Activated T-cell treated with anti-CD3 and anti-CD28 coated beads, Interleukin-2, amount 50 U/mL, for 4 hours (primary cell): Measurements from ENCODE around the gene MPP3. TPM values are rescaled to one million over a fixed set of nuclear protein-coding genes. Genes with fewer than 3 reads are reported as not detected.

ENCODE experiments used
- ATAC-seq, 2 donors: fragments of 200-7000 bp; cut with Tn5 transposase; one replicate each; pipeline ENCODE4 v1.10.0; 2021
- DNase-seq: peaks from one replicate; pipeline ENCODE4 v3.0.0-alpha.2; 2020
- H3K27me3 Mint-ChIP-seq: one replicate; pipeline ENCODE4 v1.8.0; 2021; ENCODE audit warnings: low read depth, mixed read lengths
- H3K36me3 Mint-ChIP-seq: one replicate; pipeline ENCODE4 v1.8.0; 2022; ENCODE audit warnings: mixed read lengths; ENCODE audit not compliant: insufficient read depth
- H3K4me1 Mint-ChIP-seq: one replicate; pipeline ENCODE4 v1.8.0; 2021; ENCODE audit warnings: low read depth, mixed read lengths
- H3K4me3 Mint-ChIP-seq: one replicate; pipeline ENCODE4 v1.8.0; 2021; ENCODE audit warnings: mild to moderate bottlenecking, moderate library complexity, mixed read lengths
- H3K9me3 Mint-ChIP-seq: one replicate; pipeline ENCODE4 v1.8.0; 2021; ENCODE audit warnings: mixed read lengths
- total RNA-seq, 3 donors: library from RNA; stranded (reverse); gene quantifications; one replicate each; pipeline ENCODE4 v1.2.1, GENCODE V29; 2021

MPP3 gene
- total RNA-seq, 3 donors from 2014 or later, result 0.24 to 0.94 (median 0.87) TPM

- Mint-ChIP-seq H3K4me3 (peak overlapping the region; percentile 24), H3K27me3 (peaks cover 40% of the 10 kb centered on the region), H3K4me1 (peaks cover 10% of the 10 kb centered on the region), H3K36me3 (no peaks in the 10 kb centered on the region), H3K9me3 (no peaks in the 10 kb centered on the region)
- ATAC-seq (no peak), DNase-seq (no peak)
Observed at GRCh38 chr17:43831633-43832032, 1.3 kb downstream of the MPP3 start.

GRCh38 chr17:43830510-43831140 is 2.3 kb downstream of the MPP3 start:
- H3K4me3 Mint-ChIP-seq, result no peak overlapping the region
- peaks cover 32% of the 10 kb centered on the region for H3K27me3 Mint-ChIP-seq
- H3K4me1 Mint-ChIP-seq, result peaks cover 10% of the 10 kb centered on the region
- no peaks in the 10 kb centered on the region for H3K9me3 Mint-ChIP-seq
- DNase-seq, result no peak
- peak; percentile 10 to 41 for ATAC-seq
- no peaks in the 10 kb centered on the region for H3K36me3 Mint-ChIP-seq

GRCh38 chr17:43829738-43830137 is 3.2 kb downstream of the MPP3 start:
- DNase-seq (no peak), ATAC-seq (no peak)
- no peak overlapping the region for H3K4me3 Mint-ChIP-seq
- peaks cover 28% of the 10 kb centered on the region for H3K27me3 Mint-ChIP-seq
- H3K4me1 Mint-ChIP-seq, result peaks cover 10% of the 10 kb centered on the region
- H3K9me3 Mint-ChIP-seq, result no peaks in the 10 kb centered on the region
- H3K36me3 Mint-ChIP-seq, result no peaks in the 10 kb centered on the region

- no peak for ATAC-seq
- Mint-ChIP-seq H3K9me3 (no peaks in the 10 kb centered on the region), H3K36me3 (no peaks in the 10 kb centered on the region), H3K4me1 (peaks cover 3% of the 10 kb centered on the region), H3K27me3 (peaks cover 13% of the 10 kb centered on the region), H3K4me3 (no peak overlapping the region)
- no peak for DNase-seq
Observed at GRCh38 chr17:43827596-43827995, 5.3 kb downstream of the MPP3 start.

GRCh38 chr17:43826206-43826605 is 6.7 kb downstream of the MPP3 start:
- H3K27me3 Mint-ChIP-seq, result peaks cover 3% of the 10 kb centered on the region
- no peak for DNase-seq
- no peaks in the 10 kb centered on the region for H3K9me3 Mint-ChIP-seq
- ATAC-seq, result no peak
- H3K36me3 Mint-ChIP-seq, result no peaks in the 10 kb centered on the region
- H3K4me3 Mint-ChIP-seq, result no peak overlapping the region
- H3K4me1 Mint-ChIP-seq, result peaks cover 3% of the 10 kb centered on the region

GRCh38 chr17:43825567-43825966 is 7.4 kb downstream of the MPP3 start:
- Mint-ChIP-seq H3K4me3 (no peak overlapping the region), H3K4me1 (no peaks in the 10 kb centered on the region), H3K9me3 (no peaks in the 10 kb centered on the region), H3K36me3 (no peaks in the 10 kb centered on the region), H3K27me3 (no peaks in the 10 kb centered on the region)
- ATAC-seq (no peak), DNase-seq (no peak)

- Mint-ChIP-seq H3K4me3 (no peak overlapping the region), H3K27me3 (no peaks in the 10 kb centered on the region), H3K36me3 (no peaks in the 10 kb centered on the region), H3K9me3 (no peaks in the 10 kb centered on the region), H3K4me1 (no peaks in the 10 kb centered on the region)
- no peak for DNase-seq
- no peak for ATAC-seq
Observed at GRCh38 chr17:43823350-43824084, 9.4 kb downstream of the MPP3 start.

- H3K4me3 Mint-ChIP-seq, result no peak overlapping the region
- no peak for DNase-seq
- no peak for ATAC-seq
- H3K9me3 Mint-ChIP-seq, result no peaks in the 10 kb centered on the region
- H3K4me1 Mint-ChIP-seq, result no peaks in the 10 kb centered on the region
- H3K36me3 Mint-ChIP-seq, result no peaks in the 10 kb centered on the region
- no peaks in the 10 kb centered on the region for H3K27me3 Mint-ChIP-seq
Observed at GRCh38 chr17:43822570-43823190, 10.3 kb downstream of the MPP3 start.

GRCh38 chr17:43820759-43821158 is 12.2 kb downstream of the MPP3 start:
- Mint-ChIP-seq H3K36me3 (no peaks in the 10 kb centered on the region), H3K4me3 (no peak overlapping the region), H3K4me1 (no peaks in the 10 kb centered on the region), H3K27me3 (no peaks in the 10 kb centered on the region), H3K9me3 (no peaks in the 10 kb centered on the region)
- no peak for ATAC-seq
- DNase-seq, result no peak

- Mint-ChIP-seq H3K36me3 (no peaks in the 10 kb centered on the region), H3K27me3 (no peaks in the 10 kb centered on the region)
Observed at GRCh38 chr17:43818966-43819365, 14.0 kb downstream of the MPP3 start.

GRCh38 chr17:43817826-43818225 is 15.1 kb downstream of the MPP3 start:
- no peak for DNase-seq
- no peak for ATAC-seq
- H3K4me3 Mint-ChIP-seq, result no peak overlapping the region
- peaks cover 4% of the 10 kb centered on the region for H3K27me3 Mint-ChIP-seq
- H3K36me3 Mint-ChIP-seq, result no peaks in the 10 kb centered on the region
- no peaks in the 10 kb centered on the region for H3K4me1 Mint-ChIP-seq
- no peaks in the 10 kb centered on the region for H3K9me3 Mint-ChIP-seq

More at GRCh38 chr17:43818966-43819365, 14.0 kb downstream of the MPP3 start:
- ATAC-seq, result no peak
- no peak for DNase-seq
- Mint-ChIP-seq H3K4me3 (no peak overlapping the region), H3K9me3 (no peaks in the 10 kb centered on the region), H3K4me1 (no peaks in the 10 kb centered on the region)

- Mint-ChIP-seq H3K36me3 (no peaks in the 10 kb centered on the region), H3K4me1 (no peaks in the 10 kb centered on the region), H3K4me3 (no peak overlapping the region), H3K9me3 (no peaks in the 10 kb centered on the region), H3K27me3 (peaks cover 6% of the 10 kb centered on the region)
- DNase-seq (no peak), ATAC-seq (no peak)
Observed at GRCh38 chr17:43816336-43817320, 16.3 kb downstream of the MPP3 start.

- DNase-seq (no peak), ATAC-seq (no peak)
- Mint-ChIP-seq H3K9me3 (no peaks in the 10 kb centered on the region), H3K4me3 (no peak overlapping the region), H3K4me1 (no peaks in the 10 kb centered on the region), H3K36me3 (no peaks in the 10 kb centered on the region), H3K27me3 (peaks cover 6% of the 10 kb centered on the region)
Observed at GRCh38 chr17:43814714-43815113, 18.2 kb downstream of the MPP3 start.

GRCh38 chr17:43814026-43814425 is 18.9 kb downstream of the MPP3 start:
- no peaks in the 10 kb centered on the region for H3K36me3 Mint-ChIP-seq
- no peaks in the 10 kb centered on the region for H3K4me1 Mint-ChIP-seq
- no peak for DNase-seq
- ATAC-seq, result no peak
- no peaks in the 10 kb centered on the region for H3K9me3 Mint-ChIP-seq
- H3K27me3 Mint-ChIP-seq, result peaks cover 6% of the 10 kb centered on the region
- no peak overlapping the region for H3K4me3 Mint-ChIP-seq
